Measurements from ENCODE around the gene MIEF2.

- TF ChIP-seq CTCF (IDR thresholded peaks at IDR 0.05) (no peak), POLR2A (IDR thresholded peaks at IDR 0.05) (no peak), POLR2AphosphoS5 (IDR thresholded peaks at IDR 0.05) (no peak)
These were observed 6.9 kb downstream of the MIEF2 start for GRCh38 chr17:18267366-18267765.
